GM12892 (cell line): ENCODE measurements around the gene LARP4.

Experiments used
- POLR2A ChIP-seq: IDR thresholded peaks from 2 replicates; pipeline ENCODE4 v1.6.1; 2011; ENCODE audit warnings: low read depth, low read length, control low read depth
- POLR2AphosphoS5 ChIP-seq: IDR thresholded peaks from 2 replicates; pipeline ENCODE4 v1.6.1; 2011; ENCODE audit warnings: low read depth, low read length, control low read depth

- no peak for TF ChIP-seq POLR2A
- no peak for TF ChIP-seq POLR2AphosphoS5
These were observed 39.6 kb downstream of the LARP4 start for GRCh38 chr12:50440288-50440687.
